ENCODE data around the gene SLC35A5. TPM values are rescaled to one million over a fixed set of nuclear protein-coding genes. Genes with fewer than 3 reads are reported as not detected.

SLC35A5 gene, protein sequence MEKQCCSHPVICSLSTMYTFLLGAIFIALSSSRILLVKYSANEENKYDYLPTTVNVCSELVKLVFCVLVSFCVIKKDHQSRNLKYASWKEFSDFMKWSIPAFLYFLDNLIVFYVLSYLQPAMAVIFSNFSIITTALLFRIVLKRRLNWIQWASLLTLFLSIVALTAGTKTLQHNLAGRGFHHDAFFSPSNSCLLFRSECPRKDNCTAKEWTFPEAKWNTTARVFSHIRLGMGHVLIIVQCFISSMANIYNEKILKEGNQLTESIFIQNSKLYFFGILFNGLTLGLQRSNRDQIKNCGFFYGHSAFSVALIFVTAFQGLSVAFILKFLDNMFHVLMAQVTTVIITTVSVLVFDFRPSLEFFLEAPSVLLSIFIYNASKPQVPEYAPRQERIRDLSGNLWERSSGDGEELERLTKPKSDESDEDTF
- total RNA-seq: 27.4 and 31.3 TPM in 2 replicates

GRCh38 chr3:112561734-112562529, at the start of gene SLC35A5, which contains the start of gene ATG3:
SLC35A5 (plus strand) TSS chr3:112562045; CDS start chr3:112563404, 1,359 bp downstream.
ATG3 (minus strand) TSS chr3:112561962; CDS start chr3:112561528, 434 bp downstream.

Other genes with a start within 250 kb of the SLC35A5 start
- gene CD200, start 228.9 kb upstream of the SLC35A5 start, total RNA-seq: 24.7 and 25.1 TPM in 2 replicates
- gene BTLA, start 62.6 kb upstream of the SLC35A5 start, total RNA-seq: 0.56 TPM in 1 of 2 replicates, not detected in the other
- gene ATG3, start 83 bp upstream of the SLC35A5 start, total RNA-seq: 92.7 and 143 TPM in 2 replicates
- 526 and 1,085 TPM in 2 replicates for gene CCDC80, start 79.1 kb downstream of the SLC35A5 start, total RNA-seq